Fibroblast of lung (primary cell): ENCODE measurements around the gene GPR108. TPM values are rescaled to one million over a fixed set of nuclear protein-coding genes. Genes with fewer than 3 reads are reported as not detected.

Source experiments
- DNase-seq, 2 donors: peaks; one replicate each; pipeline versions ENCODE4 v3.0.0 to v3.0.0-alpha.2; 2010; ENCODE audit warnings: low read depth in 2 of 2
- H2AFZ ChIP-seq: 2 replicates; pipeline ENCODE4 v1.5.1; 2012; ENCODE audit warnings: low read length, control low read depth, inconsistent platforms
- H3K27ac ChIP-seq: 2 replicates; pipeline ENCODE4 v1.5.1; 2011; ENCODE audit warnings: low read length, control low read depth; ENCODE audit not compliant: insufficient read depth
- H3K27me3 ChIP-seq: 2 replicates; pipeline ENCODE4 v1.5.1; 2011; ENCODE audit warnings: mild to moderate bottlenecking, low read length; ENCODE audit not compliant: control insufficient read depth, insufficient read depth
- H3K36me3 ChIP-seq: 2 replicates; pipeline ENCODE4 v1.5.1; 2011; ENCODE audit warnings: low read length; ENCODE audit not compliant: control insufficient read depth, insufficient read depth
- H3K4me1 ChIP-seq: 2 replicates; pipeline ENCODE4 v1.5.1; 2011; ENCODE audit warnings: low read length; ENCODE audit not compliant: control insufficient read depth, insufficient read depth; ENCODE audit errors: extremely low read depth
- H3K4me2 ChIP-seq: 2 replicates; pipeline ENCODE4 v1.5.1; 2011; ENCODE audit warnings: low read length, control low read depth; ENCODE audit not compliant: insufficient read depth; ENCODE audit errors: extremely low read depth
- H3K4me3 ChIP-seq, 4 experiments: fragments of 200-600 bp in 1 of 4; sonication (generic) in 1 of 4; replicated peaks in 1 of 4; 2 replicates each; pipeline ENCODE4 v1.5.1; 2011 to 2016; ENCODE audit warnings: low read length in 4 of 4, low read depth in 3 of 4, mild to moderate bottlenecking in 3 of 4, control low read depth in 2 of 4, inconsistent platforms in 1 of 4, mixed read lengths in 1 of 4; ENCODE audit not compliant: insufficient read depth in 1 of 4; ENCODE audit errors: control extremely low read depth in 1 of 4
- H3K79me2 ChIP-seq: 2 replicates; pipeline ENCODE4 v1.5.1; 2012; ENCODE audit warnings: mild to moderate bottlenecking, low read length, inconsistent platforms; ENCODE audit not compliant: control insufficient read depth, insufficient read depth
- H3K9ac ChIP-seq: 2 replicates; pipeline ENCODE4 v1.5.1; 2011; ENCODE audit warnings: mild to moderate bottlenecking, low read length, control low read depth; ENCODE audit not compliant: insufficient read depth
- H3K9me3 ChIP-seq: 2 replicates; pipeline ENCODE4 v1.5.1; 2012; ENCODE audit warnings: low read depth, low read length; ENCODE audit not compliant: control insufficient read depth, insufficient read depth
- H4K20me1 ChIP-seq: 2 replicates; pipeline ENCODE4 v1.5.1; 2011; ENCODE audit warnings: low read length; ENCODE audit not compliant: control insufficient read depth, insufficient read depth; ENCODE audit errors: extremely low read depth
- EZH2 ChIP-seq: IDR thresholded peaks from 2 replicates; pipeline ENCODE4 v1.5.1; 2012; ENCODE audit warnings: low read length, control low read depth, mild to moderate bottlenecking; ENCODE audit errors: missing control alignments
- polyA plus RNA-seq, 2 donors: library from polyadenylated mRNA; depleted of rRNA in 1 of 2; stranded (reverse) in 1 of 2; unstranded in 1 of 2; fragments of >200 nt; gene quantifications; 2 replicates each; pipeline ENCODE4 v1.2.1, GENCODE V29; 2011 to 2012; ENCODE audit warnings: missing spikeins in 1 of 2
- total RNA-seq: library from RNA; depleted of rRNA; stranded (reverse); fragments of >200 nt; gene quantifications from 2 replicates; pipeline ENCODE4 v1.2.1, GENCODE V29; 2014
- TF ChIP-seq, protein P1 (sequence below), 2 donors: IDR thresholded peaks in 1 of 2; conservative IDR thresholded peaks in 1 of 2; 1 replicate in 1 of 2; 2 replicates in 1 of 2; pipeline ENCODE4 v1.5.1; 2011 to 2012; ENCODE audit warnings: low read length in 2 of 2, control low read depth in 1 of 2, inconsistent platforms in 1 of 2, low read depth in 1 of 2, mild to moderate bottlenecking in 1 of 2

GPR108 gene
- total and polyA plus RNA-seq, 2 donors (not counting 1 experiment from before 2014, with no cell fraction given) = 28.4 to 57.0 TPM

DNA sequence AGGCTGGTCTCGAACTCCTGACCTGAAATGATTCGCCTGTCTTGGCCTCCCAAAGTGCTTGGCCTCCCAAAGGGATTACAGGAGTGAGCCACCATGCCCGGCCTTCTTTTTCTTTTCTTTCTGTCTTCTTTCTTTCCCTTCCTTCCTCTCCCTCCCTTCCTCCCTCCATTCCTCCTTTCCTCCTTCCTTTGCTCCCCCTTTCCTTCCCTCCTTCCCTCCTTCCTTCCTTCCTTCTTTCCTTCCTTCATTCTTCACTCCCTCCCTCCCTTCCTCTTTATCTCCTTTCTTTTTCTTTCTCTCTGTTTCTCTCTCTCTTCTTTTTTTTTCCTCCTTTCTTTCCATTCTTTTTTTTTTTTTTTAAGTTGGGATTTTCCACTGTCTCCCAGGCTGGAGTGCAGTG, 29.0 kb downstream of the GPR108 start:
- no peaks in the 10 kb centered on the region for H3K4me1 ChIP-seq
- no peaks in the 10 kb centered on the region for H3K9me3 ChIP-seq
- no peaks in the 10 kb centered on the region for H3K79me2 ChIP-seq
- TF ChIP-seq, protein P1, sequence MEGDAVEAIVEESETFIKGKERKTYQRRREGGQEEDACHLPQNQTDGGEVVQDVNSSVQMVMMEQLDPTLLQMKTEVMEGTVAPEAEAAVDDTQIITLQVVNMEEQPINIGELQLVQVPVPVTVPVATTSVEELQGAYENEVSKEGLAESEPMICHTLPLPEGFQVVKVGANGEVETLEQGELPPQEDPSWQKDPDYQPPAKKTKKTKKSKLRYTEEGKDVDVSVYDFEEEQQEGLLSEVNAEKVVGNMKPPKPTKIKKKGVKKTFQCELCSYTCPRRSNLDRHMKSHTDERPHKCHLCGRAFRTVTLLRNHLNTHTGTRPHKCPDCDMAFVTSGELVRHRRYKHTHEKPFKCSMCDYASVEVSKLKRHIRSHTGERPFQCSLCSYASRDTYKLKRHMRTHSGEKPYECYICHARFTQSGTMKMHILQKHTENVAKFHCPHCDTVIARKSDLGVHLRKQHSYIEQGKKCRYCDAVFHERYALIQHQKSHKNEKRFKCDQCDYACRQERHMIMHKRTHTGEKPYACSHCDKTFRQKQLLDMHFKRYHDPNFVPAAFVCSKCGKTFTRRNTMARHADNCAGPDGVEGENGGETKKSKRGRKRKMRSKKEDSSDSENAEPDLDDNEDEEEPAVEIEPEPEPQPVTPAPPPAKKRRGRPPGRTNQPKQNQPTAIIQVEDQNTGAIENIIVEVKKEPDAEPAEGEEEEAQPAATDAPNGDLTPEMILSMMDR (conservative IDR thresholded peaks at IDR 0.05 in 1 of 2, IDR thresholded peaks at IDR 0.05 in 1 of 2; ENCODE audit: low read depth in 1 of 2, low read length in 2 of 2) = no peak
- no peak for TF ChIP-seq EZH2
- H3K4me2 ChIP-seq = no peak overlapping the region
- H3K27me3 ChIP-seq = no peaks in the 10 kb centered on the region
- no peak overlapping the region for H3K27ac ChIP-seq
- no peak overlapping the region for H3K4me3 ChIP-seq
- no peak for DNase-seq
- H3K9ac ChIP-seq = no peak overlapping the region
- H2AFZ ChIP-seq = no peak overlapping the region
- no peaks in the 10 kb centered on the region for H4K20me1 ChIP-seq
- no peaks in the 10 kb centered on the region for H3K36me3 ChIP-seq

DNA sequence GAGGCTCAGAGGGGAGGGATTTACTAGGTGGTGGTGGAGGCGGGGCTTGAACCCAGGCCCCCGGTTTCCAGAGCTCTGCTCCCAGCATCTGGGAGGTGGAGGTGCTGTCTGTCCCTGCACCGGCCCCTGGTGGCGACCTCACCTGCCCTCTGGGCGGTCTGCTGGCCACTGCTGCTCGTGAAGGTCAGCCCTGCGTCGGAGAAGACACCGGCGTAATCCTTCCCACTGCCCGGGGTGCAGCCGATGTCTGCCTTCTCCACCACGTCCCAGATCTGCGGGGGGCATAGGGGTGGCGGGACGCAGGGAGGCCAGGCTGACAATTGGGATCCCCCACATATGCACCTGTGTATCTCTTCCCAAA, 29.7 kb downstream of the GPR108 start:
- Histone ChIP-seq H3K27me3 (no peaks in the 10 kb centered on the region), H3K4me2 (no peak overlapping the region), H3K79me2 (no peaks in the 10 kb centered on the region), H3K4me3 (no peak overlapping the region), H3K36me3 (no peaks in the 10 kb centered on the region), H2AFZ (no peak overlapping the region), H4K20me1 (no peaks in the 10 kb centered on the region), H3K4me1 (no peaks in the 10 kb centered on the region), H3K27ac (no peak overlapping the region), H3K9ac (no peak overlapping the region), H3K9me3 (no peaks in the 10 kb centered on the region)
- no peak for DNase-seq
- no peak for TF ChIP-seq EZH2
- TF ChIP-seq, protein P1 (conservative IDR thresholded peaks at IDR 0.05 in 1 of 2, IDR thresholded peaks at IDR 0.05 in 1 of 2; ENCODE audit: low read depth in 1 of 2, low read length in 2 of 2) = no peak

DNA sequence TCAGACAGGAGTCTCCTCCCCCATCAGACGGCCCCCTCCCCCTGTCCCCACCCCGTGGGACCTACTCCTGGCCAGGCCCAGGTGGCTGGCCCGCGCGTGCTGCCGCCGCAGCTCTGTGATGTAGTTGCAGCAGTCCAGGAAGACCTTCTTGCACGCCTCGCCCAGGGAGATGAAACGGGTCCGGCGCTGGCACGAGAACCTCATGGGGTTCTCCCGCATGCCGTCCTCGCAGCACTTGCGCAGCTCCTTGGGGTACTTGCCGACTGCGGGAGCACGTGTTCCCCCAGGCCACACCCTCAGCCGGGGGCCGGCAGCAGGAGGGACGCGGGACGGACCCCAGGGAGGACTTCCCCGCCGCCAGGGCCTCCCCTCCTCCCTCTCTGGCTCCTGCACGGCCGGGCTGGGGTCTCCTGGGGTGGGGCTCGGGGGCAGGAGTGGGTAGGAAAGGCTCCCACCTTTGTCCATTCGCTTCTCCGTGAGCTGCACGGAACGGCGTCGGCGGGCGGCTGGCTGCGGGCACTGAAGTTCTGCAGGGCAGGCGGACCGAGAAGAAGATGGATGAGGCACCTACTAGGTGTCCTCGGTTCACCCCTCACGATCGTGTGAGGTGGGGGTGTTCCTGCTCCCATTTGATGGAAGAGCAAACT, 30.2 kb downstream of the GPR108 start:
- Histone ChIP-seq H3K9ac (no peak overlapping the region), H3K4me1 (no peaks in the 10 kb centered on the region), H3K36me3 (no peaks in the 10 kb centered on the region), H3K4me3 (no peak overlapping the region), H3K27me3 (no peaks in the 10 kb centered on the region), H3K79me2 (no peaks in the 10 kb centered on the region), H4K20me1 (no peaks in the 10 kb centered on the region), H3K27ac (no peak overlapping the region), H3K4me2 (no peak overlapping the region), H2AFZ (no peak overlapping the region), H3K9me3 (no peaks in the 10 kb centered on the region)
- no peak for DNase-seq
- TF ChIP-seq, protein P1 (conservative IDR thresholded peaks at IDR 0.05 in 1 of 2, IDR thresholded peaks at IDR 0.05 in 1 of 2; ENCODE audit: low read depth in 1 of 2, low read length in 2 of 2) = no peak
